Measurements from ENCODE around the gene TCEAL1. TPM values are rescaled to one million over a fixed set of nuclear protein-coding genes. Genes with fewer than 3 reads are reported as not detected.
"Not testable (repeated sequence)": the region's sequence is repeated elsewhere in the genome, so short reads cannot be mapped to it uniquely, and the experiment has no call there.

TCEAL1 gene
- total RNA-seq, 2 donors from 2014 or later, result 108 to 134 TPM

DNA sequence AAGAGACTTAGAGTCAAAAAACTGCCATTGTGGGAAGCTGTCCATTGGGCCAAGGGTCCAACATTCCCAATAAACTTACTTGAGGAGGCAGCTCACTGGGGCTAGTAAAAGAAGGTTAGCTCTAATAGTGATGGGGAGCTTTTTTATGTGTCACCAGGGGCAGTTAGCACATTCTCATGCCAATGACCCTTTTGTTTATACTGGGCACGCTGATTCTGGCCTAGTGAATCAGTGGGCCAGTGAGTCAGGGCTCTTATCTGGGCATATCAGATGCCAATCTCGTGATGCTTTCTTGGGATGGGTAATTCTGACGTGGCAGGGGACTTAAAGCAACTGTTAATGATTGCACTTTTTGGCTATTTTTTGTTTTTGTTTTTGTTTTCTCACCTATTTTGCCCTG lies 27.8 kb downstream of the TCEAL1 start:
- H3K4me1 ChIP-seq (ENCODE audit: control insufficient read depth in 1 of 2, low read depth in 2 of 2), result peaks cover 0 to 7% of the 10 kb centered on the region in 2 donors
- H3K9me3 ChIP-seq, result no peaks in the 10 kb centered on the region
- no peaks in the 10 kb centered on the region for H3K27me3 ChIP-seq (replicated peaks; ENCODE audit: insufficient read depth)
- DNase-seq (ENCODE audit: low spot score) (no peak), ATAC-seq (ENCODE audit: insufficient number of reproducible peaks, low FRiP score, low read depth) (no peak)
- no peak overlapping the region for H3K27ac ChIP-seq
- no peak overlapping the region for H3K4me3 ChIP-seq
- TF ChIP-seq CTCF (IDR thresholded peaks at IDR 0.05), result no peak
- H3K36me3 ChIP-seq, result no peaks in the 10 kb centered on the region

GRCh38 chrX:103657066-103657465 lies 28.3 kb downstream of the TCEAL1 start:
- H3K27ac ChIP-seq; H3K4me3 ChIP-seq; ATAC-seq (ENCODE audit: insufficient number of reproducible peaks, low FRiP score, low read depth); H3K9me3 ChIP-seq; H3K4me1 ChIP-seq (ENCODE audit: control insufficient read depth in 1 of 2, low read depth in 2 of 2); H3K36me3 ChIP-seq; H3K27me3 ChIP-seq (replicated peaks; ENCODE audit: insufficient read depth); DNase-seq (ENCODE audit: low spot score): not testable (repeated sequence)

- no peaks in the 10 kb centered on the region for H3K27me3 ChIP-seq (replicated peaks; ENCODE audit: insufficient read depth)
- ATAC-seq (ENCODE audit: insufficient number of reproducible peaks, low FRiP score, low read depth) (no peak), DNase-seq (ENCODE audit: low spot score) (no peak)
- no peaks in the 10 kb centered on the region for H3K9me3 ChIP-seq
- TF ChIP-seq CTCF (IDR thresholded peaks at IDR 0.05), result no peak
- no peak overlapping the region for H3K4me3 ChIP-seq
- no peaks in the 10 kb centered on the region for H3K36me3 ChIP-seq
- H3K27ac ChIP-seq, result no peak overlapping the region
- peaks cover 0 to 7% of the 10 kb centered on the region in 2 donors for H3K4me1 ChIP-seq (ENCODE audit: control insufficient read depth in 1 of 2, low read depth in 2 of 2)
These were observed 30.1 kb downstream of the TCEAL1 start for GRCh38 chrX:103658681-103659433.

GRCh38 chrX:103659460-103659859 lies 30.7 kb downstream of the TCEAL1 start:
- not testable (repeated sequence) for ATAC-seq (ENCODE audit: insufficient number of reproducible peaks, low FRiP score, low read depth); H3K4me3 ChIP-seq; H3K36me3 ChIP-seq; H3K9me3 ChIP-seq; H3K27ac ChIP-seq; DNase-seq (ENCODE audit: low spot score); H3K27me3 ChIP-seq (replicated peaks; ENCODE audit: insufficient read depth); H3K4me1 ChIP-seq (ENCODE audit: control insufficient read depth in 1 of 2, low read depth in 2 of 2)

DNA sequence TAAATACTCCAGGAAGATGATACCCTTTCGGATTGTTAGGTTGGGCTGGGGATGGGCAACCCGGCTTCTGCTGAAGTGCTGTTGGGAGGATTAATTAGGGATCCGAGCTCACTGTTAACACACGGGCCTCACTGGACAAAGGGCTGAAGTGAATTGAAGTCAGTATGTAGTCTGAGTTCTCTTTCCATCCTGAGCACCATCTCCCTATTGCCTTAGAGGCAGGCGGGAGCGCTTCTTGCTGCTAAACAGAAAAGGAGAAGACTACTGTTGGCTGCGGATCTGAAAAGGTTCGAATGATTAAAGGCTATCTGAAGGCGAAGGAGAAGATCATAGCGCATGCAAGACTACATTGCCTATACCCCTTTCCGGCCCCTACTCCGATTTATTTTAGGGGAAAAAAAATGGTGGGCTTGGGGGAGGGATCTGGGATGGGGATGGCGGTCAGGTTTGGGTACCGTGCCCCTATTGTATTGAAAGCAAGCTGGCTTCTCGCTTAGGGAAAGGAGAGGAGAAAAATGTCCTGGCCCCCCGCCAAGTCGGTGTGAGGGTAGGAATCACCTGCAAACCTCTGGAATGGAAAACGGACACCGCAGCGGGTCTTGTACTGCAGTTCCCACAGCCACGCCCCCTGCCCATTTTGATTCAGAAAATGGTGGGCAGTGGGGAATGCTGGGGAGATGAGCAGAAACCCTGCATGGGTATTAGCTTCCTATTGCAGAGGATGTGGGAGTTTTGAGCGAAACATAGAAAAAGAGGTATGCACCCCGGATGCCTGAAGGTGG lies 35.4 kb downstream of the TCEAL1 start:
- Histone ChIP-seq H3K4me3 (peak overlapping the region; percentile 36), H3K4me1 (ENCODE audit: control insufficient read depth in 1 of 2, low read depth in 2 of 2) (no peaks in the 10 kb centered on the region), H3K9me3 (no peaks in the 10 kb centered on the region), H3K27me3 (replicated peaks; ENCODE audit: insufficient read depth) (no peaks in the 10 kb centered on the region), H3K36me3 (no peaks in the 10 kb centered on the region), H3K27ac (no peak overlapping the region)
- ATAC-seq (ENCODE audit: insufficient number of reproducible peaks, low FRiP score, low read depth), result no peak
- TF ChIP-seq CTCF (IDR thresholded peaks at IDR 0.05), result no peak
- no peak for DNase-seq (ENCODE audit: low spot score)

Data from thoracic aorta (tissue), 2 donors.